HEK293 (cell line): ENCODE measurements around the gene CEP104.

ENCODE experiments used
- SETDB1 ChIP-seq: IDR thresholded peaks from one replicate; pipeline ENCODE4 v1.6.1; 2017; ENCODE audit warnings: mild to moderate bottlenecking, low read length, moderate library complexity, mixed read lengths; ENCODE audit not compliant: insufficient read length
- SP7 ChIP-seq: fragments of 450-650 bp; formaldehyde crosslinking; IDR thresholded peaks from 2 replicates; pipeline ENCODE4 v1.5.1; 2016; ENCODE audit warnings: missing biosample characterization, missing genetic modification characterization
- TCF7L2 ChIP-seq: IDR thresholded peaks from 2 replicates; pipeline ENCODE4 v1.6.1; 2011; ENCODE audit warnings: low read depth, mild to moderate bottlenecking, inconsistent platforms, low read length, moderate library complexity, borderline replicate concordance
- ZNF513 ChIP-seq: fragments of 450-650 bp; IDR thresholded peaks from 2 replicates; pipeline ENCODE4 v1.5.1; 2018; ENCODE audit warnings: missing biosample characterization, missing genetic modification characterization
- ZNF585B ChIP-seq: fragments of 450-650 bp; formaldehyde crosslinking; IDR thresholded peaks from 2 replicates; pipeline ENCODE4 v1.5.1; 2016; ENCODE audit warnings: missing biosample characterization, missing genetic modification characterization
- TF ChIP-seq, protein P1 (sequence below): fragments of 450-650 bp; formaldehyde crosslinking; IDR thresholded peaks from 2 replicates; pipeline ENCODE4 v1.5.1; 2016; ENCODE audit warnings: missing biosample characterization, missing genetic modification characterization
- TF ChIP-seq, protein P2 (sequence below): fragments of 450-650 bp; formaldehyde crosslinking; IDR thresholded peaks from 2 replicates; pipeline ENCODE4 v1.5.1; 2016; ENCODE audit warnings: missing biosample characterization, missing genetic modification characterization

DNA sequence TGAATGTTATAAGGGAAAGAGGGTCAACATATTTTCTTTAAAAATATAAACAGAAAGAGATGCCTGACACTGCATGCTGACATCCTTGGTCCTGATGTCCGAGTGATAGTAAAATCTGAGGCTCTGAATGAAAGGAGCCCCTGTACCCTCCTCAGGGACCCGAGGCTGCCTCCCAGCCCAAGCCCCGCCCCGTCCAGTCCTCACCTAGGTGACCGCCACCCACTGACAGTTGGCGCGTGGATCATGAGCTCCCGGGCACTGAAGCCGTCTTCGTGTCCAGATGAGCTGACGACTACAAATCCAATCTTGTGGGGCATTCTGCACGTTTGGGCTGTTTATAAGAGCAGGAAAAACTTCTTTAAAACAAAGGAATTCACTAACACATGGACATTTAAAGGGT lies 4.9 kb downstream of the CEP104 start:
- TF ChIP-seq, protein P1, sequence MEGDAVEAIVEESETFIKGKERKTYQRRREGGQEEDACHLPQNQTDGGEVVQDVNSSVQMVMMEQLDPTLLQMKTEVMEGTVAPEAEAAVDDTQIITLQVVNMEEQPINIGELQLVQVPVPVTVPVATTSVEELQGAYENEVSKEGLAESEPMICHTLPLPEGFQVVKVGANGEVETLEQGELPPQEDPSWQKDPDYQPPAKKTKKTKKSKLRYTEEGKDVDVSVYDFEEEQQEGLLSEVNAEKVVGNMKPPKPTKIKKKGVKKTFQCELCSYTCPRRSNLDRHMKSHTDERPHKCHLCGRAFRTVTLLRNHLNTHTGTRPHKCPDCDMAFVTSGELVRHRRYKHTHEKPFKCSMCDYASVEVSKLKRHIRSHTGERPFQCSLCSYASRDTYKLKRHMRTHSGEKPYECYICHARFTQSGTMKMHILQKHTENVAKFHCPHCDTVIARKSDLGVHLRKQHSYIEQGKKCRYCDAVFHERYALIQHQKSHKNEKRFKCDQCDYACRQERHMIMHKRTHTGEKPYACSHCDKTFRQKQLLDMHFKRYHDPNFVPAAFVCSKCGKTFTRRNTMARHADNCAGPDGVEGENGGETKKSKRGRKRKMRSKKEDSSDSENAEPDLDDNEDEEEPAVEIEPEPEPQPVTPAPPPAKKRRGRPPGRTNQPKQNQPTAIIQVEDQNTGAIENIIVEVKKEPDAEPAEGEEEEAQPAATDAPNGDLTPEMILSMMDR (tag by site-specific recombination) = no peak
- no peak for TF ChIP-seq TCF7L2
- TF ChIP-seq, protein P2, sequence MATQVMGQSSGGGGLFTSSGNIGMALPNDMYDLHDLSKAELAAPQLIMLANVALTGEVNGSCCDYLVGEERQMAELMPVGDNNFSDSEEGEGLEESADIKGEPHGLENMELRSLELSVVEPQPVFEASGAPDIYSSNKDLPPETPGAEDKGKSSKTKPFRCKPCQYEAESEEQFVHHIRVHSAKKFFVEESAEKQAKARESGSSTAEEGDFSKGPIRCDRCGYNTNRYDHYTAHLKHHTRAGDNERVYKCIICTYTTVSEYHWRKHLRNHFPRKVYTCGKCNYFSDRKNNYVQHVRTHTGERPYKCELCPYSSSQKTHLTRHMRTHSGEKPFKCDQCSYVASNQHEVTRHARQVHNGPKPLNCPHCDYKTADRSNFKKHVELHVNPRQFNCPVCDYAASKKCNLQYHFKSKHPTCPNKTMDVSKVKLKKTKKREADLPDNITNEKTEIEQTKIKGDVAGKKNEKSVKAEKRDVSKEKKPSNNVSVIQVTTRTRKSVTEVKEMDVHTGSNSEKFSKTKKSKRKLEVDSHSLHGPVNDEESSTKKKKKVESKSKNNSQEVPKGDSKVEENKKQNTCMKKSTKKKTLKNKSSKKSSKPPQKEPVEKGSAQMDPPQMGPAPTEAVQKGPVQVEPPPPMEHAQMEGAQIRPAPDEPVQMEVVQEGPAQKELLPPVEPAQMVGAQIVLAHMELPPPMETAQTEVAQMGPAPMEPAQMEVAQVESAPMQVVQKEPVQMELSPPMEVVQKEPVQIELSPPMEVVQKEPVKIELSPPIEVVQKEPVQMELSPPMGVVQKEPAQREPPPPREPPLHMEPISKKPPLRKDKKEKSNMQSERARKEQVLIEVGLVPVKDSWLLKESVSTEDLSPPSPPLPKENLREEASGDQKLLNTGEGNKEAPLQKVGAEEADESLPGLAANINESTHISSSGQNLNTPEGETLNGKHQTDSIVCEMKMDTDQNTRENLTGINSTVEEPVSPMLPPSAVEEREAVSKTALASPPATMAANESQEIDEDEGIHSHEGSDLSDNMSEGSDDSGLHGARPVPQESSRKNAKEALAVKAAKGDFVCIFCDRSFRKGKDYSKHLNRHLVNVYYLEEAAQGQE (tag by site-specific recombination) = no peak
- no peak for TF ChIP-seq ZNF585B
- TF ChIP-seq SETDB1 = no peak
- no peak for TF ChIP-seq SP7 (tag by site-specific recombination)
- no peak for TF ChIP-seq ZNF513 (tag by site-specific recombination)
